Colonic mucosa (tissue), 4 donors: ENCODE measurements around the gene FAM131B. TPM values are rescaled to one million over a fixed set of nuclear protein-coding genes. Genes with fewer than 3 reads are reported as not detected.
"Not testable (repeated sequence)": the region's sequence is repeated elsewhere in the genome, so short reads cannot be mapped to it uniquely, and the experiment has no call there.

Experiments used
- DNase-seq: peaks from one replicate; pipeline ENCODE4 v3.0.0-alpha.2; 2020
- H3K27ac ChIP-seq: fragments of 200-600 bp; one replicate; pipeline ENCODE4 v1.8.0; 2021
- H3K27me3 ChIP-seq: fragments of 200-600 bp; one replicate; pipeline ENCODE4 v1.8.0; 2021
- H3K36me3 ChIP-seq: fragments of 200-600 bp; one replicate; pipeline ENCODE4 v1.8.0; 2021
- H3K4me1 ChIP-seq: fragments of 200-600 bp; one replicate; pipeline ENCODE4 v1.8.0; 2021; ENCODE audit warnings: mild to moderate bottlenecking
- H3K4me3 ChIP-seq: fragments of 200-600 bp; one replicate; pipeline ENCODE4 v1.8.0; 2021
- H3K9ac ChIP-seq, 2 donors: one replicate each; pipeline ENCODE4 v1.7.0; 2013; ENCODE audit warnings: control low read depth in 2 of 2, low read depth in 2 of 2, low read length in 2 of 2
- H3K9me3 ChIP-seq: fragments of 200-600 bp; one replicate; pipeline ENCODE4 v1.8.0; 2021
- intact Hi-C: fragments of 100-400 bp; cut with DNase I; formaldehyde crosslinking; loops from one replicate; pipeline ENCODE4 v1.14.1; 2022
- total RNA-seq, 2 donors: library from RNA; stranded (reverse); fragmentation: NEBNext Ultra II Directional in 1 of 2; extraction: Animal tissue kit (Norgen Biotek cat#: 25700) in 1 of 2; gene quantifications; one replicate each; pipeline ENCODE4 v1.2.1, GENCODE V29; 2021
- TF ChIP-seq, protein P1 (sequence below): fragments of 200-600 bp; IDR thresholded peaks from one replicate; pipeline ENCODE4 v1.8.0; 2022; ENCODE audit warnings: antibody characterized with exemption, mild to moderate bottlenecking
- donor health status: healthy.
- donor health status: DM: no; HTN: no; CAD: no.
- donor health status: DM: no; HTN: no; CAD: no.

Gene FAM131B
- total RNA-seq, 2 donors from 2014 or later: 0.40 to 1.8 TPM

DNA sequence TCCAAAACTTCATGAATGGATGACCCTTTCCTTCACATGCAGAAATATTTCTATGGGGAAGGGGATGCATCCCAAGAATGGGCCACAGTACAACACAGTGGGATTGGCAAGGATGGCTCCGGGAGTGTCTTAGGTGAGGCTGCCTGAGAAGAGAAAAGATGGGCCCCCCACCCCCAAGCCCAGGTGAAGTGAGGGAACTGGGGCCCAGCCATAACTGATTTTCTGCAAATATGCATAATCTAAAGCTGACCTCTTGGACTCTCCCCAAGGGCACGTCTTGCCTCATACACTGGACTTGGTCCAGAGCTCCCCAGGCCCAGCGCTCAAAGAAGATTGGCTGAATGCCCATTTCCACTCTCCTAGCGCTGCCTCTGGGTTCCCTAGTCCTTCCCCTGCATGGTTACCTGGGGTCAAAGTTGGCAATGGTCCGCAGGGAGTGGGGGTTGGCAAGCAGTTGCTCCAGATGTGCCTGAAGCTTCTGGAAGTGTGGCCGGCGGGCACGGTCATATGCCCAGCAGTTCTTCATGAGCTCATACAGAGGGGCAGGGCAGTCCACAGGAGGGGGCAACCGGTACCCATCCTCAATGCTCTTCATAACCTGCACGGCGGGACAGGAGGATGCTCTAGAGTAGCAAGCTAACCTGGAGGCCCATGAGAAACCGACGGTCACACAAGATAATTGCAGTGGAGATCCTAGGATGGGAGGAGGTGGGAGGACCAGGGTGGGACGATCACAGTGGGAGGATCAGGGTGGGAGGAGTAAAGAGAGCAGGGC lies 30.9 kb upstream of the FAM131B start:
- no peaks in the 10 kb centered on the region for H3K36me3 ChIP-seq
- no peaks in the 10 kb centered on the region for H3K27me3 ChIP-seq
- peaks cover 6% of the 10 kb centered on the region for H3K4me1 ChIP-seq
- TF ChIP-seq, protein P1, sequence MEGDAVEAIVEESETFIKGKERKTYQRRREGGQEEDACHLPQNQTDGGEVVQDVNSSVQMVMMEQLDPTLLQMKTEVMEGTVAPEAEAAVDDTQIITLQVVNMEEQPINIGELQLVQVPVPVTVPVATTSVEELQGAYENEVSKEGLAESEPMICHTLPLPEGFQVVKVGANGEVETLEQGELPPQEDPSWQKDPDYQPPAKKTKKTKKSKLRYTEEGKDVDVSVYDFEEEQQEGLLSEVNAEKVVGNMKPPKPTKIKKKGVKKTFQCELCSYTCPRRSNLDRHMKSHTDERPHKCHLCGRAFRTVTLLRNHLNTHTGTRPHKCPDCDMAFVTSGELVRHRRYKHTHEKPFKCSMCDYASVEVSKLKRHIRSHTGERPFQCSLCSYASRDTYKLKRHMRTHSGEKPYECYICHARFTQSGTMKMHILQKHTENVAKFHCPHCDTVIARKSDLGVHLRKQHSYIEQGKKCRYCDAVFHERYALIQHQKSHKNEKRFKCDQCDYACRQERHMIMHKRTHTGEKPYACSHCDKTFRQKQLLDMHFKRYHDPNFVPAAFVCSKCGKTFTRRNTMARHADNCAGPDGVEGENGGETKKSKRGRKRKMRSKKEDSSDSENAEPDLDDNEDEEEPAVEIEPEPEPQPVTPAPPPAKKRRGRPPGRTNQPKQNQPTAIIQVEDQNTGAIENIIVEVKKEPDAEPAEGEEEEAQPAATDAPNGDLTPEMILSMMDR: no peak
- H3K9me3 ChIP-seq: no peaks in the 10 kb centered on the region
- H3K9ac ChIP-seq: no peak overlapping the region
- H3K4me3 ChIP-seq: no peak overlapping the region
- no peak overlapping the region for H3K27ac ChIP-seq
- intact Hi-C loops: no loop called here
- no peak for DNase-seq

DNA sequence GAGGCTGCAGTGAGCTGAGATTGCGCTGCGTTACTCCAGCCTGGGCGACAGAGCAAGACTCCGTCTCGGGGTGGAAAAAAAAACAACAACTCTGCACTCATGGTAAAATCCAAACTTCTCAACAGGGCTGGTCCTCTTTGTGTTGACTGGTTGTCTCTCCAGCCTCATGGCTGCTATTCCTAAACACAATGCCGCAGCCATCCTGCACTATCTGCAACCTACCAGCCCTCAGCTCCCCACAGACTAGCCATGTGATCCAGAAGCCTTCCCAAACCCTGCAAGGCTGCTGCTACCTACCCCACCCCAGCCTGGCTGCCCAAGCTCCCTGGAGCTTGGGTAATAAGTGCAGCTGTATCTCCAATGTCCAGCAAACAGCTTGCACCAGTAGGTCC lies 30.4 kb upstream of the FAM131B start:
- no peak for DNase-seq
- no peak overlapping the region for H3K4me3 ChIP-seq

DNA sequence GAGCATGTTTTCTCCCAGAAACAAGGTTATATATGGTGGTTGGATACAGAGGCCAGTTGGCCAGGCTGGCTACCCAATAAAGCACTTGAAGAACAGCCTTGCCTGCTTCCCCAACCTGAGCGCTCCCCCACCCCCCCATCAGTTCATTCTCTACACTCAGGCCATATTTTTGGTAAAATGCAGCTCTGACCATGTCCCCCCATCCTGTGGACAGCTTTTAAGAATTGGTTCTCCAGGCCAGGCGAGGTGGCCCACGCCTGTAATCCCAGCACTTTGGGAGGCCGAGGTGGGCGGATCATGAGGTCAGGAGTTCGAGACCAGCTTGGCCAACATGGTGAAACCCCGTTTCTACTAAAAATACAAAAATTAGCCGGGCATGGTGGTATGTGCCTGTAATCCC lies 29.9 kb upstream of the FAM131B start:
- H3K36me3 ChIP-seq, H3K27me3 ChIP-seq, DNase-seq, intact Hi-C loops, H3K4me3 ChIP-seq, H3K9me3 ChIP-seq, H3K4me1 ChIP-seq: not testable (repeated sequence)
- peak overlapping the region in 1 of 2 donors; percentile 54 for H3K9ac ChIP-seq
- H3K27ac ChIP-seq: peak overlapping the region; percentile 64

More for the DNA sequence above, 30.4 kb upstream of the FAM131B start:
- no peaks in the 10 kb centered on the region for H3K36me3 ChIP-seq
- H3K4me1 ChIP-seq: peaks cover 6% of the 10 kb centered on the region
- no peak overlapping the region for H3K9ac ChIP-seq
- intact Hi-C loops: no loop called here
- no peaks in the 10 kb centered on the region for H3K27me3 ChIP-seq
- no peaks in the 10 kb centered on the region for H3K9me3 ChIP-seq
- H3K27ac ChIP-seq: no peak overlapping the region
- TF ChIP-seq, protein P1: no peak

DNA sequence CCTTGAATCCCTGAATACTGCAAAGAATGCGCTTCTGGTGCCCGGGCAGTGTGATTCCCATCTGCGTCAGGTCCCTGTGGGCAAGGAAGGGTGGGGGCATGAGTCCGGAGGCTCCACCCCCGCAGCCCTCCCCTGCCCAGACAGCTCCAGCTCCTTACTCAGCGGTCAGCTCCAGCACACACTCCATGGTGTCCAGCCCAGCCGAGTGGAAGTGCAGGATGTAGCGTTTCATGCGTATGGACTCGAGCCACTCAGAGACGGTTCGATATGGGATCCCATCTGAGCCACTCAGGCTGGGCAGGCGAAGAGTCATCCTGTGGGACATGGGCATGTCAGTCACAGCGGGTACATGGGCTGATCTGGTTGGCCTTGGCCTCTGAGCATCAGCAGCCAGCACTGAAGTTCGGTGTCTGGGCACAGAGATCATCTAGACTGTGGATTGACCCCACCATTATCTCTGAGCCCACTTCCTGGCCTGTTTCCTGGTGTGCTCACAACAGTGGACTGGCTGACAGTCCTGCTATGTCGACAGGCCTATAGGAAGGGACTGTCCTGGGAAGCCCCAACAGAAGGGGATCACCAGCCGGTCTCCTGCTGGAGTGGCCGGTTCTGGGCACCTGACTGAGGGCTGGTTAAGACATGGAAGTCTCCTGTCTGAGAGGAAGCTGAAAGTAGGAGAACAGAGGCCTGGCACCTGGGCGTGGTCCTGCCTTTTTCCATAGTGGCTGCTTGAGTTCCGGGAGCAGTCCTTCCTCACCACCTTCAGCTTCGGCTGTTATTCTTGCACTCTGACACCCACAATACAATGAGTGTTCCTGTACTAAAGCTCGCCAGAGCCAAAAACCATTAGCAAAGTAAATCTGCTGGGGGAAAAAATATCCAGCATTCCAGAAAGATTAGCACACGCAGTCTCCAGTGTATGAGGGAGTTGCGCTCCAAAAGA lies 29.2 kb upstream of the FAM131B start:
- peak; percentile 55 for DNase-seq
- no peaks in the 10 kb centered on the region for H3K27me3 ChIP-seq
- H3K9me3 ChIP-seq: no peaks in the 10 kb centered on the region
- TF ChIP-seq, protein P1: no peak
- H3K4me3 ChIP-seq: no peak overlapping the region
- intact Hi-C loops: no loop called here
- H3K27ac ChIP-seq: peak overlapping the region; percentile 64
- peaks cover 6% of the 10 kb centered on the region for H3K4me1 ChIP-seq
- no peaks in the 10 kb centered on the region for H3K36me3 ChIP-seq
- peak overlapping the region in 1 of 2 donors; percentile 54 for H3K9ac ChIP-seq

DNA sequence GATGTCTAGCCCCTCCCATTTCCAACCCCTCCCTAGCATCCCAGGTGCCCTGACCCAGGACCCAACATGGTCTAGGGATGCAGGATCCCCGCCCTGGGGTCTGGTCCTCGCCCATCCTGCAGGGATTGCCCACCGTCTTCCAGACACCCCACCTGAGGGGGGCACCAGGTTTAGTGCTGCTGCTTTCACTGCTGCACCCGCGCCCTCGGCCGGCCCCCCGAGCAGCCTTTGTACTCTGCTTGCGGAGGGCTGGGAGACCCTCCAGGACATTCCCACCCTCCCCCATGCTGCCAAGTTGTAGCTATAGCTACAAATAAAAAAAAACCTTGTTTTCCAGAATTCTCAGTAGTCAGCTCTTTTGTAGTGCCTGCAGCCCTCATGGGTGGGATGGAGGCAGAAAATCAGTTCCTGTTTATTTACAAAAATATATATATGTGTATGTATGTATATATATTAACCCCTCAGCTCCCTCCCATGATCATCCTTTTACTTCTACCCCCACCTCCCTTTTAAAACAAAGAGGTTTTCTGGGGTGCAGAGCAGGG lies 28.3 kb upstream of the FAM131B start:
- Histone ChIP-seq H3K27ac (no peak overlapping the region), H3K4me1 (peaks cover 6% of the 10 kb centered on the region)

More for the DNA sequence above, 28.3 kb upstream of the FAM131B start:
- H3K9me3 ChIP-seq: no peaks in the 10 kb centered on the region
- DNase-seq: no peak
- intact Hi-C loops: no loop called here
- H3K36me3 ChIP-seq: no peaks in the 10 kb centered on the region
- H3K27me3 ChIP-seq: no peaks in the 10 kb centered on the region
- H3K9ac ChIP-seq: no peak overlapping the region
- TF ChIP-seq, protein P1: no peak
- no peak overlapping the region for H3K4me3 ChIP-seq
